Upper lobe of right lung (tissue), 1 donor: ENCODE measurements around the gene IPO11. TPM values are rescaled to one million over a fixed set of nuclear protein-coding genes. Genes with fewer than 3 reads are reported as not detected.

ENCODE experiments used
- ATAC-seq: fragments of 200-7000 bp; cut with Tn5 transposase; one replicate; pipeline ENCODE4 v1.9.1; 2020; ENCODE audit warnings: mild to moderate bottlenecking, moderate library complexity
- DNase-seq: peaks from one replicate; pipeline ENCODE4 v3.0.0-alpha.2; 2020
- H3K27ac ChIP-seq: fragments of 200-600 bp; one replicate; pipeline ENCODE4 v1.8.0; 2022
- H3K27me3 ChIP-seq: fragments of 200-600 bp; one replicate; pipeline ENCODE4 v1.8.0; 2022; ENCODE audit warnings: mild to moderate bottlenecking
- H3K36me3 ChIP-seq: fragments of 200-600 bp; one replicate; pipeline ENCODE4 v1.8.0; 2022
- H3K4me1 ChIP-seq: fragments of 200-600 bp; one replicate; pipeline ENCODE4 v1.8.0; 2022
- H3K4me3 ChIP-seq: fragments of 200-600 bp; one replicate; pipeline ENCODE4 v1.8.0; 2022; ENCODE audit warnings: mild to moderate bottlenecking
- H3K9me3 ChIP-seq: fragments of 200-600 bp; one replicate; pipeline ENCODE4 v1.8.0; 2022
- CTCF ChIP-seq: fragments of 200-600 bp; IDR thresholded peaks from one replicate; pipeline ENCODE4 v1.8.0; 2022; ENCODE audit warnings: antibody characterized with exemption
- intact Hi-C: fragments of 100-400 bp; cut with DNase I; formaldehyde crosslinking; loops from one replicate; pipeline ENCODE4 v1.11.0; 2022
- total RNA-seq: library from RNA; stranded (reverse); fragmentation: NEBNext Ultra II Directional; extraction: Animal tissue kit (Norgen Biotek cat#: 25700); gene quantifications from one replicate; pipeline ENCODE4 v1.2.1, GENCODE V29; 2021
- donor health status: DM: no; HTN: yes; CAD: no; lungs with severe emphysema.

IPO11 gene
- total RNA-seq, 1 donor from 2014 or later = 31.2 TPM

- no peak for TF ChIP-seq CTCF
- Histone ChIP-seq H3K27me3 (no peaks in the 10 kb centered on the region), H3K4me3 (no peak overlapping the region), H3K9me3 (no peaks in the 10 kb centered on the region), H3K4me1 (no peaks in the 10 kb centered on the region), H3K36me3 (peaks cover 3% of the 10 kb centered on the region), H3K27ac (no peak overlapping the region)
- no peak for ATAC-seq
- DNase-seq = no peak
- intact Hi-C loops = no loop called here
Observed at GRCh38 chr5:62536783-62537182, 124.2 kb downstream of the IPO11 start.

- Histone ChIP-seq H3K4me1 (no peaks in the 10 kb centered on the region), H3K27me3 (no peaks in the 10 kb centered on the region), H3K27ac (no peak overlapping the region), H3K36me3 (no peaks in the 10 kb centered on the region), H3K4me3 (no peak overlapping the region), H3K9me3 (no peaks in the 10 kb centered on the region)
- TF ChIP-seq CTCF = no peak
- ATAC-seq = peak; percentile 74
- intact Hi-C loops = no loop called here
- DNase-seq = no peak
Observed at GRCh38 chr5:62538017-62538942, 125.7 kb downstream of the IPO11 start.

- no peaks in the 10 kb centered on the region for H3K9me3 ChIP-seq
- H3K27ac ChIP-seq = no peak overlapping the region
- no peak overlapping the region for H3K4me3 ChIP-seq
- intact Hi-C loops = no loop called here
- ATAC-seq (no peak), DNase-seq (no peak)
- H3K27me3 ChIP-seq = no peaks in the 10 kb centered on the region
- H3K36me3 ChIP-seq = no peaks in the 10 kb centered on the region
- H3K4me1 ChIP-seq = peaks cover under 1% of the 10 kb centered on the region
- TF ChIP-seq CTCF = no peak
Observed at GRCh38 chr5:62542720-62543119, 130.2 kb downstream of the IPO11 start.

GRCh38 chr5:62547945-62548630, 135.5 kb downstream of the IPO11 start:
- Histone ChIP-seq H3K4me3 (no peak overlapping the region), H3K27ac (no peak overlapping the region), H3K27me3 (no peaks in the 10 kb centered on the region), H3K9me3 (no peaks in the 10 kb centered on the region), H3K4me1 (peaks cover 6% of the 10 kb centered on the region), H3K36me3 (peaks cover 12% of the 10 kb centered on the region)
- no peak for DNase-seq
- intact Hi-C loops = no loop called here
- TF ChIP-seq CTCF = no peak
- ATAC-seq = peak; percentile 15

GRCh38 chr5:62550103-62550502, 137.5 kb downstream of the IPO11 start:
- Histone ChIP-seq H3K36me3 (peaks cover 12% of the 10 kb centered on the region), H3K4me3 (no peak overlapping the region), H3K4me1 (peaks cover 6% of the 10 kb centered on the region), H3K27me3 (no peaks in the 10 kb centered on the region), H3K9me3 (no peaks in the 10 kb centered on the region), H3K27ac (no peak overlapping the region)
- intact Hi-C loops = no loop called here
- ATAC-seq (no peak), DNase-seq (no peak)
- TF ChIP-seq CTCF = no peak
